ENCODE data around the gene PPP1R13B. TPM values are rescaled to one million over a fixed set of nuclear protein-coding genes. Genes with fewer than 3 reads are reported as not detected.
"Not testable (repeated sequence)": the region's sequence is repeated elsewhere in the genome, so short reads cannot be mapped to it uniquely, and the experiment has no call there.

PPP1R13B gene
- total and polyA plus RNA-seq, 2 experiments from 2014 or later: 2.0 to 8.5 TPM

DNA sequence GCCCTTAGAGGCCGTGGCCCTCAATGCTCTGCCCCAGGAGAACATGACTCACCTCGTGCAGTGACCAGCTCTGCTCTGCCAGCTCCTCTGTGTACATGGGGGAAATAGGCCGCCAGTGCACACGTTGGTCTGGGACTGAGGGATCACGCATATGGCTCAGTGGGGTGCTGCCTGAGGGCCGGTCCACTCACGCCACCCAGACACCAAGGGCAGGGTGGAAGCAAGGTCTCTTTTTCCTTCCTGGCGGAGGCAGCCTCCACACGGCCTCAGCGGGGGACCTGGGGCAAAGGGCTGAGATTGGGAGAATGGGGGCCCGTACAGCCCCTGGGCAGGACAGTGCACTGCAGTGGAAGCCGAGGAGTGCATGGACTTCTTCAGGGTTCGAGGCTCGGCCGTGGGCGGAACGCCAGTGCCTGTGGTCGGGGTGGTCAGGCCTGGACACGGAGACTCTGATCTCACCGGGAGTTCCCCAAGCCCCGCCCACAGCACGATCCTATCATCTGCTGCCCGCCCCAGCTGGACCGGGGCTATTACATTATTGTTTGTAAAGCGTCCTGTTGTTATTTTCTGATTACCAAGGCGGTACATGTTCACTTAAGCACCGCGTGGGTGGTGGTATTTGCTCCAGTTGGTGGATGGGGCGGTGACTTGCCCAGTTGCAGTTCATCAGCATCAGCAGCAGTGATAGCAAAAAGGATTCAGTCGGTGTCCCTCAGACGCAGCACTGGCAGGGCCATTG, 42.1 kb upstream of the PPP1R13B start (continued):
- TF ChIP-seq, protein P1, sequence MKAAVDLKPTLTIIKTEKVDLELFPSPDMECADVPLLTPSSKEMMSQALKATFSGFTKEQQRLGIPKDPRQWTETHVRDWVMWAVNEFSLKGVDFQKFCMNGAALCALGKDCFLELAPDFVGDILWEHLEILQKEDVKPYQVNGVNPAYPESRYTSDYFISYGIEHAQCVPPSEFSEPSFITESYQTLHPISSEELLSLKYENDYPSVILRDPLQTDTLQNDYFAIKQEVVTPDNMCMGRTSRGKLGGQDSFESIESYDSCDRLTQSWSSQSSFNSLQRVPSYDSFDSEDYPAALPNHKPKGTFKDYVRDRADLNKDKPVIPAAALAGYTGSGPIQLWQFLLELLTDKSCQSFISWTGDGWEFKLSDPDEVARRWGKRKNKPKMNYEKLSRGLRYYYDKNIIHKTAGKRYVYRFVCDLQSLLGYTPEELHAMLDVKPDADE (IDR thresholded peaks at IDR 0.05): no peak

DNA sequence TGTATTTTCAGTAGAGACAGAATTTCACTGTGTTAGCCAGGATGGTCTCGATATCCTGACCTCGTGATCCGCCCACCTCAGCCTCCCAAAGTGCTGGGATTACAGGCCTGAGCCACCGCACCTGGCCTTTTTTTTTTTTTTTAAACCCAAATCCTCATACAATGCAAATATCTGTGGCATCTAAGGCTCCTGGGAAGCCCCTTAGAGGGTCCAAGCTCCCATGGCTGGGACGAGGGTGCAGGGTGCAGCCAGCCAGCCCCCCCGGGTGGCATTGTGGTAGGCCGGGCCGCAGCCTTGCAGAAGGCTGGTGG, 41.6 kb upstream of the PPP1R13B start:
- not testable (repeated sequence) for H3K4me1 ChIP-seq (ENCODE audit: insufficient read depth); H3K36me3 Mint-ChIP-seq (ENCODE audit: low read depth); H3K27ac Mint-ChIP-seq; H3F3A ChIP-seq (replicated peaks; ENCODE audit: low read depth); H3K4me3 Mint-ChIP-seq; H3K9me3 Mint-ChIP-seq; H4K20me1 ChIP-seq (replicated peaks; ENCODE audit: insufficient read depth); H3K27ac ChIP-seq (ENCODE audit: low read depth); ATAC-seq; H3K4me2 ChIP-seq; DNase-seq (ENCODE audit: low spot score); H2AFZ ChIP-seq; H3K4me3 ChIP-seq; H3K36me3 ChIP-seq (ENCODE audit: insufficient read depth); H3K27me3 ChIP-seq (ENCODE audit: insufficient read depth); H3K79me2 ChIP-seq (replicated peaks; ENCODE audit: insufficient read depth); H3K9me2 ChIP-seq (ENCODE audit: insufficient read depth)
- H3K27me3 Mint-ChIP-seq (ENCODE audit: insufficient read depth, low read depth, poor library complexity): peaks cover 19% of the 10 kb centered on the region
- peaks cover 10% of the 10 kb centered on the region for H3K4me1 Mint-ChIP-seq

DNA sequence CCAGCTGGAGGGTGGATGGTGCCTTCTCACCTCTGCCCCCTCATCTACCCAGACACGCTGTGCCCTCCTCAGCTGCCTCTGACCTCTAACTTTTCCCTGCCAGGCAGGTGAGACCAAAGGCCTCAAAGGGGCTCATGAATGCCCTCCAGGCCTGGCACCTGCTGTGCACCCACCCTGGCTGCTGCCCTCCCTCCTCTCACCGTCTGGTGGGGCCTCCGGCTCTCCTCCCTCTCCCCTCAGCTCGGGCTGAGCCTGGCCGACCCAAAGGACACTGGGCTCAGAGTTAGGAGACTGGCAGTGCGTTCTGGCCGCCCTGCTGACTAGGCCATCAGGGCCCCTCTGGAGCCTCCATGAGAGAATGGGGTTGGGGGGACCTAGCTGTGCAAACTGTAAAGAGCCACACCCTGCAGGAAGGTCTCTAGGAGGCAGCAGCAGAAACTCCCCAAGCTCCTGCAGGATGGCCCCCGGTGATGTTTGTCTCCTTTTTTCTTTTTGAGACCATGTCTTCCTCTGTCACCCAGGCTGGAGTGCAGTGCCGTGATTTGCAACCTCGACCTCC, 40.3 kb upstream of the PPP1R13B start:
- ATAC-seq (no peak), DNase-seq (ENCODE audit: low spot score) (no peak)
- Mint-ChIP-seq H3K27ac (no peak overlapping the region), H3K36me3 (ENCODE audit: low read depth) (no peaks in the 10 kb centered on the region), H3K4me3 (no peak overlapping the region), H3K9me3 (no peaks in the 10 kb centered on the region), H3K27me3 (ENCODE audit: insufficient read depth, low read depth, poor library complexity) (peaks cover 19% of the 10 kb centered on the region), H3K4me1 (peaks cover 10% of the 10 kb centered on the region)
- Histone ChIP-seq H2AFZ (no peak overlapping the region), H3K4me3 (no peak overlapping the region), H3K36me3 (ENCODE audit: insufficient read depth) (no peaks in the 10 kb centered on the region), H4K20me1 (replicated peaks; ENCODE audit: insufficient read depth) (no peaks in the 10 kb centered on the region), H3K9me2 (ENCODE audit: insufficient read depth) (no peaks in the 10 kb centered on the region), H3K4me2 (no peak overlapping the region), H3K4me1 (ENCODE audit: insufficient read depth) (no peaks in the 10 kb centered on the region), H3F3A (replicated peaks; ENCODE audit: low read depth) (no peaks in the 10 kb centered on the region), H3K27ac (ENCODE audit: low read depth) (no peak overlapping the region), H3K79me2 (replicated peaks; ENCODE audit: insufficient read depth) (no peaks in the 10 kb centered on the region), H3K27me3 (ENCODE audit: insufficient read depth) (no peaks in the 10 kb centered on the region)
- TF ChIP-seq, protein P1 (IDR thresholded peaks at IDR 0.05): no peak
- no peak for TF ChIP-seq JUNB (IDR thresholded peaks at IDR 0.05; ENCODE audit: unreplicated experiment)
- TF ChIP-seq ZNF331 (CRISPR knock-in tag; IDR thresholded peaks at IDR 0.05; ENCODE audit: low read depth): no peak
- TF ChIP-seq, protein P2, sequence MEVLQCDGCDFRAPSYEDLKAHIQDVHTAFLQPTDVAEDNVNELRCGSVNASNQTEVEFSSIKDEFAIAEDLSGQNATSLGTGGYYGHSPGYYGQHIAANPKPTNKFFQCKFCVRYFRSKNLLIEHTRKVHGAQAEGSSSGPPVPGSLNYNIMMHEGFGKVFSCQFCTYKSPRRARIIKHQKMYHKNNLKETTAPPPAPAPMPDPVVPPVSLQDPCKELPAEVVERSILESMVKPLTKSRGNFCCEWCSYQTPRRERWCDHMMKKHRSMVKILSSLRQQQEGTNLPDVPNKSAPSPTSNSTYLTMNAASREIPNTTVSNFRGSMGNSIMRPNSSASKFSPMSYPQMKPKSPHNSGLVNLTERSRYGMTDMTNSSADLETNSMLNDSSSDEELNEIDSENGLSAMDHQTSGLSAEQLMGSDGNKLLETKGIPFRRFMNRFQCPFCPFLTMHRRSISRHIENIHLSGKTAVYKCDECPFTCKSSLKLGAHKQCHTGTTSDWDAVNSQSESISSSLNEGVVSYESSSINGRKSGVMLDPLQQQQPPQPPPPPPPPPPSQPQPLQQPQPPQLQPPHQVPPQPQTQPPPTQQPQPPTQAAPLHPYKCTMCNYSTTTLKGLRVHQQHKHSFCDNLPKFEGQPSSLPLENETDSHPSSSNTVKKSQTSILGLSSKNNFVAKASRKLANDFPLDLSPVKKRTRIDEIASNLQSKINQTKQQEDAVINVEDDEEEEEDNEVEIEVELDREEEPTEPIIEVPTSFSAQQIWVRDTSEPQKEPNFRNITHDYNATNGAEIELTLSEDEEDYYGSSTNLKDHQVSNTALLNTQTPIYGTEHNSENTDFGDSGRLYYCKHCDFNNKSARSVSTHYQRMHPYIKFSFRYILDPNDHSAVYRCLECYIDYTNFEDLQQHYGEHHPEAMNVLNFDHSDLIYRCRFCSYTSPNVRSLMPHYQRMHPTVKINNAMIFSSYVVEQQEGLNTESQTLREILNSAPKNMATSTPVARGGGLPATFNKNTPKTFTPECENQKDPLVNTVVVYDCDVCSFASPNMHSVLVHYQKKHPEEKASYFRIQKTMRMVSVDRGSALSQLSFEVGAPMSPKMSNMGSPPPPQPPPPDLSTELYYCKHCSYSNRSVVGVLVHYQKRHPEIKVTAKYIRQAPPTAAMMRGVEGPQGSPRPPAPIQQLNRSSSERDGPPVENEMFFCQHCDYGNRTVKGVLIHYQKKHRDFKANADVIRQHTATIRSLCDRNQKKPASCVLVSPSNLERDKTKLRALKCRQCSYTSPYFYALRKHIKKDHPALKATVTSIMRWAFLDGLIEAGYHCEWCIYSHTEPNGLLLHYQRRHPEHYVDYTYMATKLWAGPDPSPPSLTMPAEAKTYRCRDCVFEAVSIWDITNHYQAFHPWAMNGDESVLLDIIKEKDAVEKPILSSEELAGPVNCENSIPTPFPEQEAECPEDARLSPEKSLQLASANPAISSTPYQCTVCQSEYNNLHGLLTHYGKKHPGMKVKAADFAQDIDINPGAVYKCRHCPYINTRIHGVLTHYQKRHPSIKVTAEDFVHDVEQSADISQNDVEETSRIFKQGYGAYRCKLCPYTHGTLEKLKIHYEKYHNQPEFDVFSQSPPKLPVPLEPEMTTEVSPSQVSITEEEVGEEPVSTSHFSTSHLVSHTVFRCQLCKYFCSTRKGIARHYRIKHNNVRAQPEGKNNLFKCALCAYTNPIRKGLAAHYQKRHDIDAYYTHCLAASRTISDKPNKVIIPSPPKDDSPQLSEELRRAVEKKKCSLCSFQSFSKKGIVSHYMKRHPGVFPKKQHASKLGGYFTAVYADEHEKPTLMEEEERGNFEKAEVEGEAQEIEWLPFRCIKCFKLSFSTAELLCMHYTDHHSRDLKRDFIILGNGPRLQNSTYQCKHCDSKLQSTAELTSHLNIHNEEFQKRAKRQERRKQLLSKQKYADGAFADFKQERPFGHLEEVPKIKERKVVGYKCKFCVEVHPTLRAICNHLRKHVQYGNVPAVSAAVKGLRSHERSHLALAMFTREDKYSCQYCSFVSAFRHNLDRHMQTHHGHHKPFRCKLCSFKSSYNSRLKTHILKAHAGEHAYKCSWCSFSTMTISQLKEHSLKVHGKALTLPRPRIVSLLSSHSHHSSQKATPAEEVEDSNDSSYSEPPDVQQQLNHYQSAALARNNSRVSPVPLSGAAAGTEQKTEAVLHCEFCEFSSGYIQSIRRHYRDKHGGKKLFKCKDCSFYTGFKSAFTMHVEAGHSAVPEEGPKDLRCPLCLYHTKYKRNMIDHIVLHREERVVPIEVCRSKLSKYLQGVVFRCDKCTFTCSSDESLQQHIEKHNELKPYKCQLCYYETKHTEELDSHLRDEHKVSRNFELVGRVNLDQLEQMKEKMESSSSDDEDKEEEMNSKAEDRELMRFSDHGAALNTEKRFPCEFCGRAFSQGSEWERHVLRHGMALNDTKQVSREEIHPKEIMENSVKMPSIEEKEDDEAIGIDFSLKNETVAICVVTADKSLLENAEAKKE (CRISPR knock-in tag; IDR thresholded peaks at IDR 0.05): no peak
- TF ChIP-seq ZNF114 (CRISPR knock-in tag; IDR thresholded peaks at IDR 0.05): no peak
- TF ChIP-seq POLR2AphosphoS5 (IDR thresholded peaks at IDR 0.05; ENCODE audit: low read depth): no peak
- TF ChIP-seq CREB1 (CRISPR knock-in tag; IDR thresholded peaks at IDR 0.05; ENCODE audit: low read depth): no peak
- no peak for TF ChIP-seq EZH2phosphoT487 (IDR thresholded peaks at IDR 0.05; ENCODE audit: unreplicated experiment)
- TF ChIP-seq, protein P3, sequence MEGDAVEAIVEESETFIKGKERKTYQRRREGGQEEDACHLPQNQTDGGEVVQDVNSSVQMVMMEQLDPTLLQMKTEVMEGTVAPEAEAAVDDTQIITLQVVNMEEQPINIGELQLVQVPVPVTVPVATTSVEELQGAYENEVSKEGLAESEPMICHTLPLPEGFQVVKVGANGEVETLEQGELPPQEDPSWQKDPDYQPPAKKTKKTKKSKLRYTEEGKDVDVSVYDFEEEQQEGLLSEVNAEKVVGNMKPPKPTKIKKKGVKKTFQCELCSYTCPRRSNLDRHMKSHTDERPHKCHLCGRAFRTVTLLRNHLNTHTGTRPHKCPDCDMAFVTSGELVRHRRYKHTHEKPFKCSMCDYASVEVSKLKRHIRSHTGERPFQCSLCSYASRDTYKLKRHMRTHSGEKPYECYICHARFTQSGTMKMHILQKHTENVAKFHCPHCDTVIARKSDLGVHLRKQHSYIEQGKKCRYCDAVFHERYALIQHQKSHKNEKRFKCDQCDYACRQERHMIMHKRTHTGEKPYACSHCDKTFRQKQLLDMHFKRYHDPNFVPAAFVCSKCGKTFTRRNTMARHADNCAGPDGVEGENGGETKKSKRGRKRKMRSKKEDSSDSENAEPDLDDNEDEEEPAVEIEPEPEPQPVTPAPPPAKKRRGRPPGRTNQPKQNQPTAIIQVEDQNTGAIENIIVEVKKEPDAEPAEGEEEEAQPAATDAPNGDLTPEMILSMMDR (conservative IDR thresholded peaks at IDR 0.05; ENCODE audit: low read depth in 2 of 2): no peak

Measured in GM23338 (cell line).